MCF 10A (cell line): ENCODE results near the gene AFDN. TPM values are rescaled to one million over a fixed set of nuclear protein-coding genes. Genes with fewer than 3 reads are reported as not detected.
"Not testable (repeated sequence)": the region's sequence is repeated elsewhere in the genome, so short reads cannot be mapped to it uniquely, and the experiment has no call there.

Experiments
- BruUV-seq: library from RNA; stranded (reverse); fragments of 400-500 nt; replicated peaks from 2 replicates; lab custom pipeline; 2021; lab: Mats Ljungman, UMichigan
- CTCF ChIA-PET: fragments of 300-600 bp; sonication (Branson Sonifier 250); formaldehyde crosslinking; extraction: SDS; loops from one replicate; lab custom pipeline; 2021; ENCODE audit warnings: antibody characterized with exemption, inconsistent platforms; lab: Yijun Ruan, JAX
- POLR2A ChIA-PET: fragments of 300-600, 350-650 bp; sonication (Branson Sonifier 250); formaldehyde crosslinking; extraction: SDS; loops from one replicate; lab custom pipeline; 2020; ENCODE audit warnings: antibody characterized with exemption, inconsistent platforms; lab: Yijun Ruan, JAX
- DNase-seq: peaks from one replicate; pipeline ENCODE4 v3.0.0-alpha.2; 2018; ENCODE audit not compliant: unreplicated experiment
- H3K27ac Mint-ChIP-seq: one replicate; pipeline ENCODE4 v1.8.0; 2022; ENCODE audit warnings: mild to moderate bottlenecking, low read depth, mixed read lengths; ENCODE audit not compliant: unreplicated experiment
- H3K27me3 Mint-ChIP-seq: one replicate; pipeline ENCODE4 v1.8.0; 2022; ENCODE audit warnings: mixed read lengths; ENCODE audit not compliant: insufficient read depth, unreplicated experiment
- H3K36me3 Mint-ChIP-seq: one replicate; pipeline ENCODE4 v1.8.0; 2022; ENCODE audit warnings: mild to moderate bottlenecking, moderate library complexity, mixed read lengths; ENCODE audit not compliant: insufficient read depth, unreplicated experiment
- H3K4me1 Mint-ChIP-seq: one replicate; pipeline ENCODE4 v1.8.0; 2022; ENCODE audit warnings: mixed read lengths; ENCODE audit not compliant: insufficient read depth, unreplicated experiment
- H3K4me3 Mint-ChIP-seq: one replicate; pipeline ENCODE4 v1.8.0; 2022; ENCODE audit warnings: mild to moderate bottlenecking, moderate library complexity, mixed read lengths; ENCODE audit not compliant: unreplicated experiment
- H3K9me3 Mint-ChIP-seq: one replicate; pipeline ENCODE4 v1.8.0; 2022; ENCODE audit warnings: mixed read lengths; ENCODE audit not compliant: unreplicated experiment
- CTCF ChIP-seq: fragments of 200-600 bp; IDR thresholded peaks from one replicate; pipeline ENCODE4 v1.8.0; 2022; ENCODE audit warnings: antibody characterized with exemption, mild to moderate bottlenecking; ENCODE audit not compliant: unreplicated experiment
- intact Hi-C: fragments of 100-400 bp; cut with micrococcal nuclease; formaldehyde crosslinking; loops from 2 replicates; pipeline ENCODE4 v1.14.1; 2022
- total RNA-seq: library from RNA; stranded (reverse); gene quantifications from 2 replicates; pipeline ENCODE4 v1.2.3, GENCODE V29; 2022

AFDN gene
- total RNA-seq, 1 experiment from 2014 or later: 115 TPM

DNA sequence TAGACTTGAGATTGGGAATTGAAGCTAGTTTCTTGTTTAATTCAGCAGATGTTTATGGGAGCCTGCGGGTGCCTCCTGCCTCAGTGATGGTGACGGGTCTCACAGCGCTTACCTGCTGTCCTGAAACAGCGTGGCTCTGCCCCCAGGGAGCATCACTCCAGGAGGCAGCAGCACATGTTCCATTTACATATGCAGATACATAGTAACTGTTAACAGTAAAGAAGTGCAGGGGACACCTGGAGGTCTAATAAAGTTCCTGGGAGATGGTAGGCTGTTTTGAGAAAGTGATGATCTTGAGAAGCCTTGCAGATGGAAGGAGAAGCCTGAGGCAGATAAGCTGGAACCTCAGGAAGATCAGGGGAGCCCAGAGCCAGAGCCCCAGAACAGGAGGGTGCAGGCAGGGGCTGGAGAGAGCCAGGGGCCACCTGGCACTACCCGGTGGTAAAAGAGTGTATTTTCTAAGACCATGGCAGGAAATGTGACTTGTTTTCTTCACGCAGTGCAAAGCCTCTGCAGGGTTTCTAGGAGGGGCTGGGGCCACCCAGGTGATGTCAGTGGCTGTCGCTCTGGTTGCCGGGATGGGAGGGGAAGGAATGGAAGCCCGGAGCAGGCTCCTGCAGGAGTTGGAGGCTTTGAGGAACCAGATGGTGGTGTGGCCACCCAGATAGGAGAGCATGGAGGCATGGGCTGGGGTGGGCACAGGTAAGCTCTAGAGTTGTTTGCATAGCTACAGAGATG, 146.6 kb downstream of the AFDN start:
- Mint-ChIP-seq H3K4me3 (no peak overlapping the region), H3K4me1 (no peaks in the 10 kb centered on the region), H3K27ac (no peak overlapping the region), H3K9me3 (no peaks in the 10 kb centered on the region), H3K36me3 (peaks cover 20% of the 10 kb centered on the region), H3K27me3 (no peaks in the 10 kb centered on the region)
- CTCF ChIA-PET: no interaction called here
- BruUV-seq: no TSS peak
- POLR2A ChIA-PET: no interaction called here
- TF ChIP-seq CTCF: no peak
- DNase-seq: no peak
- intact Hi-C loops: no loop called here

DNA sequence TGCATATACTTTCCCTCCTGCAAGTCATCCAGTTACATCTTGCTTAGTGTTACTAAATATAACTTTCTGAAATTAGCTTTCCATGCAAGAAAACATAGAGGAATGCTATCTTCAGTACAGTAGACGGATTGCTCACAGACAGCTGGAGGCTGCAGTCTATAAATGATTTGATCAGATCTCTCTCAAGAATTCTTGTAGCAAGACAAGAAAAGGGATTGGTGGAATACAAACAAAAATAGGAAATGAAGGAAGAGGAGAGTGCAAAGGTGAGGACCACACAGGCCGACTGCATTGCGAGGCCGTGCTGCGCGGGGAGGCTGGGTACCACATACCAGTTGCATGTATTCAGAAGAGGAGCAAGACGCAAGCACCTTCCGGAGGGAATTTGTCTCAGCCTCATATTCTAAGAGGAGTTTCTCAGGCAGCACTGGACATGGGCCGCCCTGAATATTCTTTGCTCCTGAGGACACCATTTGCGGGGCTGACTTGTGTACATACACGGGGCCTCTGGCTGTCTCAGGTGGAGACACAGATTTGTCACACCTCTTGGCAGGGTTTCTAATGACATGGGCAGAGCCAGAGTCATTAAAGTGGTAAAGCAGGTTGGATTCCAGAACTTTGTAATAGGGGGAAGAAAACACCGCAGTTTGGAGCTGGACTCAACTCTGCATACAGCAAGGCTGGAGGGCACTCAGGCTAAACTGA, 148.1 kb downstream of the AFDN start:
- no peak for TF ChIP-seq CTCF
- POLR2A ChIA-PET: interaction anchor here (0.8 kb wide), 1 partner anchor 46 kb away, joined by 3 read pairs; no protein-coding TSS in a partner anchor
- no TSS peak for BruUV-seq
- intact Hi-C loops: no loop called here
- no peaks in the 10 kb centered on the region for H3K4me1 Mint-ChIP-seq
- CTCF ChIA-PET: interaction anchor here (0.5 kb wide), 1 partner anchor 285 kb away, joined by 4 read pairs; no protein-coding TSS in a partner anchor
- H3K27me3 Mint-ChIP-seq: no peaks in the 10 kb centered on the region
- no peak overlapping the region for H3K4me3 Mint-ChIP-seq
- peaks cover 14% of the 10 kb centered on the region for H3K36me3 Mint-ChIP-seq
- no peak overlapping the region for H3K27ac Mint-ChIP-seq
- no peaks in the 10 kb centered on the region for H3K9me3 Mint-ChIP-seq
- no peak for DNase-seq

DNA sequence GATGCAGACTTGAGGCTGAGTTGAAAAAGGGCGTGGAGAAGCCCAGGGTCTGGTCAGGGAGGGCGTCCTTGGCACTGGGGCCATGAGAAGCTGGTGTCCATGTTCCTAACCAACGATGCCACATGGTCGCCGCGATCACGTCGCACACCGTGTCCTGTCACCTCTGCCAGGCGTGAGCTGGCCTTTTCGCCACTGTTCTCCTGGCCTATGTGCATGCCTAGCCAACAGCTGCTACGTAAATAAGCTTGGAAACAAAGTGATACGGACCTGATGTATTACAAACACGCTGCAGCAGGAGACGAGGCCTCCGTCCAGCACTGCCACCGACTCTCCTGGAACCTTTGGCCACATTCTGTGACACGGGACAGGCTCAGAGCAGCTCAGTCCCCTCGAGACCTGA, 148.7 kb downstream of the AFDN start:
- no TSS peak for BruUV-seq
- TF ChIP-seq CTCF: no peak
- ChIA-PET CTCF (interaction anchor here (0.5 kb wide), 1 partner anchor 284 kb away, joined by 4 read pairs; no protein-coding TSS in a partner anchor), POLR2A (no interaction called here)
- intact Hi-C loops: no loop called here
- Mint-ChIP-seq H3K36me3 (peaks cover 8% of the 10 kb centered on the region), H3K27ac (no peak overlapping the region), H3K4me1 (no peaks in the 10 kb centered on the region), H3K27me3 (no peaks in the 10 kb centered on the region), H3K9me3 (no peaks in the 10 kb centered on the region), H3K4me3 (no peak overlapping the region)
- no peak for DNase-seq

DNA sequence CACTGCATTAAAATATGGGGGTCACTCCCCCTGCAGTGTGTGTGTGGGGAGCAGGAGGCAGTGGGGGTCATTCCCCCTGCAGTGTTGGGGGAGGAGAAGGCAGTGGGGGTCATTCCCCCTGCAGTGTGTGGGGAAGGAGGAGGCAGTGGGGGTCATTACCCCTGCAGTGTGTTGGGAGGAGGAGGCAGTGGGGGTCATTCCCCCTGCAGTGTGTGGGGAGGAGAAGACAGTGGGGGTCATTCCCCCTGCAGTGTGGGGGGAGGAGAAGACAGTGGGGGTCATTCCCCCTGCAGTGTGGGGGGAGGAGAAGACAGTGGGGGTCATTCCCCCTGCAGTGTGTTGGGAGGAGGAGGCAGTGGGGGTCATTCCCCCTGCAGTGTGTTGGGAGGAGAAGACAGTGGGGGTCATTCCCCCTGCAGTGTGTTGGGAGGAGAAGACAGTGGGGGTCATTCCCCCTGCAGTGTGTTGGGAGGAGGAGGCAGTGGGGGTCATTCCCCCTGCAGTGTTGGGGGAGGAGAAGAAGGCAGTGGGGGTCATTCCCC, 149.5 kb downstream of the AFDN start:
- H3K36me3 Mint-ChIP-seq, H3K9me3 Mint-ChIP-seq, H3K4me3 Mint-ChIP-seq, H3K27ac Mint-ChIP-seq, DNase-seq, H3K4me1 Mint-ChIP-seq, BruUV-seq, POLR2A ChIA-PET, H3K27me3 Mint-ChIP-seq, CTCF ChIA-PET, intact Hi-C loops: not testable (repeated sequence)
